Activated T-helper 1 cell treated with anti-CD3 and anti-CD28 coated beads, Interleukin-12 subunit alpha, Interleukin-12 subunit beta, Interleukin-2, Interleukin-4 antibody, amounts not matched to agents 30 ng/mL and 10 ng/mL and 1 ng/mL, durations not matched to agents 14 hours and 24 hours and 36 hours (primary cell): Measurements from ENCODE around the gene COL5A1. TPM values are rescaled to one million over a fixed set of nuclear protein-coding genes. Genes with fewer than 3 reads are reported as not detected.

Experiments
- DNase-seq: peaks from one replicate; pipeline ENCODE4 v3.0.0; 2021; ENCODE audit warnings: low spot score
- H3K27ac Mint-ChIP-seq: one replicate; pipeline ENCODE4 v1.8.0; 2021; ENCODE audit warnings: mild to moderate bottlenecking, mixed read lengths
- H3K27me3 Mint-ChIP-seq: one replicate; pipeline ENCODE4 v1.8.0; 2022; ENCODE audit warnings: mild to moderate bottlenecking, moderate library complexity, mixed read lengths; ENCODE audit not compliant: insufficient read depth
- H3K36me3 Mint-ChIP-seq: one replicate; pipeline ENCODE4 v1.8.0; 2021; ENCODE audit warnings: low read depth, mixed read lengths
- H3K4me1 Mint-ChIP-seq: one replicate; pipeline ENCODE4 v1.8.0; 2021; ENCODE audit warnings: low read depth, mixed read lengths
- H3K4me3 Mint-ChIP-seq: one replicate; pipeline ENCODE4 v1.8.0; 2021; ENCODE audit warnings: mild to moderate bottlenecking, moderate library complexity, mixed read lengths
- H3K9me3 Mint-ChIP-seq: one replicate; pipeline ENCODE4 v1.8.0; 2021; ENCODE audit warnings: mixed read lengths
- intact Hi-C: fragments of 100-400 bp; cut with micrococcal nuclease; formaldehyde crosslinking; loops from one replicate; pipeline ENCODE4 v1.15.1; 2024
- total RNA-seq: library from RNA; stranded (reverse); gene quantifications from 2 replicates; pipeline ENCODE4 v1.2.3, GENCODE V29; 2022

Gene COL5A1
- total RNA-seq, 1 donor from 2014 or later: not detected

- no peaks in the 10 kb centered on the region for H3K4me1 Mint-ChIP-seq
- H3K4me3 Mint-ChIP-seq: no peak overlapping the region
- H3K36me3 Mint-ChIP-seq: no peaks in the 10 kb centered on the region
- no peaks in the 10 kb centered on the region for H3K9me3 Mint-ChIP-seq
- peaks cover 3% of the 10 kb centered on the region for H3K27me3 Mint-ChIP-seq
- intact Hi-C loops: no loop called here
- no peak for DNase-seq
- H3K27ac Mint-ChIP-seq: no peak overlapping the region
Measured at GRCh38 chr9:134782921-134783698, 141.5 kb downstream of the COL5A1 start.

- no peaks in the 10 kb centered on the region for H3K4me1 Mint-ChIP-seq
- H3K9me3 Mint-ChIP-seq: no peaks in the 10 kb centered on the region
- DNase-seq: no peak
- intact Hi-C loops: no loop called here
- no peak overlapping the region for H3K27ac Mint-ChIP-seq
- H3K36me3 Mint-ChIP-seq: no peaks in the 10 kb centered on the region
- H3K4me3 Mint-ChIP-seq: no peak overlapping the region
- H3K27me3 Mint-ChIP-seq: peaks cover 3% of the 10 kb centered on the region
Measured at GRCh38 chr9:134783699-134784039, 142.1 kb downstream of the COL5A1 start.

GRCh38 chr9:134784577-134785305 lies 143.1 kb downstream of the COL5A1 start:
- no peaks in the 10 kb centered on the region for H3K4me1 Mint-ChIP-seq
- no peaks in the 10 kb centered on the region for H3K36me3 Mint-ChIP-seq
- no peak overlapping the region for H3K27ac Mint-ChIP-seq
- DNase-seq: no peak
- peaks cover 3% of the 10 kb centered on the region for H3K27me3 Mint-ChIP-seq
- no peaks in the 10 kb centered on the region for H3K9me3 Mint-ChIP-seq
- intact Hi-C loops: no loop called here
- no peak overlapping the region for H3K4me3 Mint-ChIP-seq

- no peak overlapping the region for H3K27ac Mint-ChIP-seq
- H3K4me3 Mint-ChIP-seq: no peak overlapping the region
- H3K36me3 Mint-ChIP-seq: no peaks in the 10 kb centered on the region
- no peak for DNase-seq
- H3K4me1 Mint-ChIP-seq: no peaks in the 10 kb centered on the region
- no peaks in the 10 kb centered on the region for H3K9me3 Mint-ChIP-seq
- intact Hi-C loops: no loop called here
- peaks cover 3% of the 10 kb centered on the region for H3K27me3 Mint-ChIP-seq
Measured at GRCh38 chr9:134785325-134786108, 143.9 kb downstream of the COL5A1 start.

- no peak for DNase-seq
- no peak overlapping the region for H3K4me3 Mint-ChIP-seq
- peaks cover 3% of the 10 kb centered on the region for H3K27me3 Mint-ChIP-seq
- no peaks in the 10 kb centered on the region for H3K9me3 Mint-ChIP-seq
- no peaks in the 10 kb centered on the region for H3K4me1 Mint-ChIP-seq
- no peaks in the 10 kb centered on the region for H3K36me3 Mint-ChIP-seq
- intact Hi-C loops: no loop called here
- no peak overlapping the region for H3K27ac Mint-ChIP-seq
Measured at GRCh38 chr9:134787601-134788531, 146.3 kb downstream of the COL5A1 start.

- no peaks in the 10 kb centered on the region for H3K36me3 Mint-ChIP-seq
- no peaks in the 10 kb centered on the region for H3K4me1 Mint-ChIP-seq
- H3K4me3 Mint-ChIP-seq: no peak overlapping the region
- H3K9me3 Mint-ChIP-seq: no peaks in the 10 kb centered on the region
- peaks cover 7% of the 10 kb centered on the region for H3K27me3 Mint-ChIP-seq
- intact Hi-C loops: no loop called here
- DNase-seq: no peak
- no peak overlapping the region for H3K27ac Mint-ChIP-seq
Measured at GRCh38 chr9:134789168-134789567, 147.6 kb downstream of the COL5A1 start.

GRCh38 chr9:134791009-134791408 lies 149.4 kb downstream of the COL5A1 start:
- Mint-ChIP-seq H3K4me3 (no peak overlapping the region), H3K27ac (no peak overlapping the region)
- intact Hi-C loops: no loop called here

GRCh38 chr9:134792627-134793026 lies 151.0 kb downstream of the COL5A1 start:
- Mint-ChIP-seq H3K27me3 (peaks cover 6% of the 10 kb centered on the region), H3K36me3 (no peaks in the 10 kb centered on the region), H3K4me1 (no peaks in the 10 kb centered on the region), H3K27ac (no peak overlapping the region), H3K4me3 (no peak overlapping the region), H3K9me3 (no peaks in the 10 kb centered on the region)
- no peak for DNase-seq
- intact Hi-C loops: no loop called here

More at GRCh38 chr9:134791009-134791408, 149.4 kb downstream of the COL5A1 start:
- H3K27me3 Mint-ChIP-seq: peaks cover 9% of the 10 kb centered on the region
- no peaks in the 10 kb centered on the region for H3K4me1 Mint-ChIP-seq
- no peak for DNase-seq
- H3K9me3 Mint-ChIP-seq: no peaks in the 10 kb centered on the region
- no peaks in the 10 kb centered on the region for H3K36me3 Mint-ChIP-seq

- no peaks in the 10 kb centered on the region for H3K4me1 Mint-ChIP-seq
- no peak overlapping the region for H3K4me3 Mint-ChIP-seq
- H3K9me3 Mint-ChIP-seq: no peaks in the 10 kb centered on the region
- intact Hi-C loops: no loop called here
- no peak for DNase-seq
- no peaks in the 10 kb centered on the region for H3K36me3 Mint-ChIP-seq
- no peak overlapping the region for H3K27ac Mint-ChIP-seq
- peaks cover 6% of the 10 kb centered on the region for H3K27me3 Mint-ChIP-seq
Measured at GRCh38 chr9:134793288-134794188, 151.9 kb downstream of the COL5A1 start.

GRCh38 chr9:134794663-134795370 lies 153.2 kb downstream of the COL5A1 start:
- Mint-ChIP-seq H3K27me3 (peaks cover 6% of the 10 kb centered on the region), H3K9me3 (no peaks in the 10 kb centered on the region), H3K27ac (no peak overlapping the region), H3K4me1 (no peaks in the 10 kb centered on the region), H3K36me3 (no peaks in the 10 kb centered on the region), H3K4me3 (no peak overlapping the region)
- DNase-seq: no peak
- intact Hi-C loops: no loop called here

- no peaks in the 10 kb centered on the region for H3K9me3 Mint-ChIP-seq
- no peak overlapping the region for H3K27ac Mint-ChIP-seq
- no peak overlapping the region for H3K4me3 Mint-ChIP-seq
- no peak for DNase-seq
- H3K27me3 Mint-ChIP-seq: peaks cover 6% of the 10 kb centered on the region
- H3K36me3 Mint-ChIP-seq: no peaks in the 10 kb centered on the region
- intact Hi-C loops: no loop called here
- no peaks in the 10 kb centered on the region for H3K4me1 Mint-ChIP-seq
Measured at GRCh38 chr9:134795446-134795845, 153.8 kb downstream of the COL5A1 start.
